Gastrocnemius medialis (tissue), 4 donors: Measurements from ENCODE around the gene SFXN5. TPM values are rescaled to one million over a fixed set of nuclear protein-coding genes. Genes with fewer than 3 reads are reported as not detected.
A peak's percentile ranks its signal among the peaks of the same experiment; 100 is the strongest.

ENCODE experiments used
- ATAC-seq, 2 donors: fragments of 150-250 bp; one replicate each; pipeline ENCODE4 v1.9.1; 2016
- DNase-seq, 2 donors: peaks; one replicate each; pipeline ENCODE4 v3.0.0-alpha.2; 2019
- H3K27ac ChIP-seq, 4 donors: fragments of 200-600 bp; sonication (generic); 1 replicate in 1 of 4; 2 replicates in 3 of 4; pipeline ENCODE4 v1.5.1; 2016 to 2018; ENCODE audit warnings: mild to moderate bottlenecking in 2 of 4, moderate library complexity in 1 of 4
- H3K27me3 ChIP-seq, 3 donors: fragments of 200-600 bp; sonication (generic) in 2 of 3; 1 replicate in 1 of 3; 2 replicates in 2 of 3; pipeline versions ENCODE4 v1.5.1 to v1.6.0; 2016 to 2019; ENCODE audit warnings: mild to moderate bottlenecking in 1 of 3, moderate library complexity in 1 of 3
- H3K36me3 ChIP-seq, 2 donors: fragments of 200-600 bp; sonication (generic) in 1 of 2; one replicate each; pipeline ENCODE4 v1.5.1; 2017 to 2018
- H3K4me1 ChIP-seq, 2 donors: fragments of 200-600 bp; sonication (generic) in 1 of 2; one replicate each; pipeline ENCODE4 v1.5.1; 2016 to 2017; ENCODE audit warnings: mild to moderate bottlenecking in 2 of 2
- H3K4me3 ChIP-seq, 4 donors: fragments of 200-600 bp; sonication (generic) in 3 of 4; 1 replicate in 1 of 4; 2 replicates in 3 of 4; pipeline ENCODE4 v1.5.1; 2016 to 2019; ENCODE audit warnings: mild to moderate bottlenecking in 2 of 4
- H3K9me3 ChIP-seq, 3 donors: fragments of 200-600 bp; sonication (generic) in 2 of 3; 1 replicate in 1 of 3; 2 replicates in 2 of 3; pipeline ENCODE4 v1.5.1; 2016 to 2019
- POLR2A ChIP-seq, 2 donors: fragments of 450-650 bp; IDR thresholded peaks; one replicate each; pipeline ENCODE4 v1.6.1; 2017; ENCODE audit warnings: antibody characterized with exemption in 2 of 2, mild to moderate bottlenecking in 2 of 2, moderate library complexity in 2 of 2
- in situ Hi-C, 4 donors: fragments of 200-750 bp; cut with MboI; loops; one replicate each; pipeline versions ENCODE4 v1.15.0 to v1.8.0; 2017; ENCODE audit warnings: low sequenced_read_pairs in 4 of 4
- intact Hi-C: fragments of 100-400 bp; cut with DNase I; formaldehyde crosslinking; loops from one replicate; pipeline ENCODE4 v1.15.1; 2023; ENCODE audit warnings: low total_unique reads
- total RNA-seq, 4 donors: library from RNA; depleted of rRNA; stranded (reverse); fragments of >200 nt; gene quantifications; one replicate each; pipeline versions ENCODE4 v1.1.0 to v1.2.3, GENCODE V29; 2016
- TF ChIP-seq, protein P1 (sequence below), 5 experiments: fragments of 450-650 bp in 3 of 5; fragments of 200-600 bp in 2 of 5; sonication (generic) in 2 of 5; IDR thresholded peaks in 4 of 5; conservative IDR thresholded peaks in 1 of 5; 1 replicate in 4 of 5; 2 replicates in 1 of 5; pipeline ENCODE4 v1.5.1; 2016 to 2019; ENCODE audit warnings: antibody characterized with exemption in 5 of 5, mild to moderate bottlenecking in 3 of 5, moderate library complexity in 3 of 5

The SFXN5 gene
- total RNA-seq, 4 donors from 2014 or later, result 6.8 to 22.7 (median 9.1) TPM

DNA sequence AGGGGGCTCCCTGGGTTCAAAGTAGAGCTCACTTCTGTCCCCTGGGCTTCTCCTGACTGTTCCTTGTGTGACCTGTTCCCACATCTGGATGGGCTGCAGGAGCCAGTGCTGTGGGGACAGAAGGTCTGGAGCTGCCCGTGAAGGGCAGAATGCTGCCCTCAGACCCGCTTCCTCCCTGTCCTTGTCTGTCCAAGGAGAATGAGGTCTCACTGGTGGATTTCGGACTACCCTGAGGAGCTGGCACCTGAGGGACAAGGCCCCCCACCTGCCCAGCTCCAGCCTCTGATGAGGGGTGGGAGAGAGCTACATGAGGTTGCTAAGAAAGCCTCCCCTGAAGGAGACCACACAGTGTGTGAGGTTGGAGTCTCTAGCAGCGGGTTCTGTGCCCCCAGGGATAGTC, 138.7 kb downstream of the SFXN5 start:
- Histone ChIP-seq H3K27me3 (peaks cover 11 to 19% (median 16%) of the 10 kb centered on the region in 3 donors), H3K36me3 (no peaks in the 10 kb centered on the region), H3K9me3 (no peaks in the 10 kb centered on the region), H3K4me1 (no peaks in the 10 kb centered on the region), H3K27ac (no peak overlapping the region), H3K4me3 (no peak overlapping the region)
- ATAC-seq, result no peak
- DNase-seq, result no peak
- in situ Hi-C loops, result no loop called here
- TF ChIP-seq, protein P1, sequence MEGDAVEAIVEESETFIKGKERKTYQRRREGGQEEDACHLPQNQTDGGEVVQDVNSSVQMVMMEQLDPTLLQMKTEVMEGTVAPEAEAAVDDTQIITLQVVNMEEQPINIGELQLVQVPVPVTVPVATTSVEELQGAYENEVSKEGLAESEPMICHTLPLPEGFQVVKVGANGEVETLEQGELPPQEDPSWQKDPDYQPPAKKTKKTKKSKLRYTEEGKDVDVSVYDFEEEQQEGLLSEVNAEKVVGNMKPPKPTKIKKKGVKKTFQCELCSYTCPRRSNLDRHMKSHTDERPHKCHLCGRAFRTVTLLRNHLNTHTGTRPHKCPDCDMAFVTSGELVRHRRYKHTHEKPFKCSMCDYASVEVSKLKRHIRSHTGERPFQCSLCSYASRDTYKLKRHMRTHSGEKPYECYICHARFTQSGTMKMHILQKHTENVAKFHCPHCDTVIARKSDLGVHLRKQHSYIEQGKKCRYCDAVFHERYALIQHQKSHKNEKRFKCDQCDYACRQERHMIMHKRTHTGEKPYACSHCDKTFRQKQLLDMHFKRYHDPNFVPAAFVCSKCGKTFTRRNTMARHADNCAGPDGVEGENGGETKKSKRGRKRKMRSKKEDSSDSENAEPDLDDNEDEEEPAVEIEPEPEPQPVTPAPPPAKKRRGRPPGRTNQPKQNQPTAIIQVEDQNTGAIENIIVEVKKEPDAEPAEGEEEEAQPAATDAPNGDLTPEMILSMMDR (IDR thresholded peaks at IDR 0.05 in 4 of 5, conservative IDR thresholded peaks at IDR 0.05 in 1 of 5), result no peak
- TF ChIP-seq POLR2A (IDR thresholded peaks at IDR 0.05), result no peak
- intact Hi-C loops, result no loop called here

DNA sequence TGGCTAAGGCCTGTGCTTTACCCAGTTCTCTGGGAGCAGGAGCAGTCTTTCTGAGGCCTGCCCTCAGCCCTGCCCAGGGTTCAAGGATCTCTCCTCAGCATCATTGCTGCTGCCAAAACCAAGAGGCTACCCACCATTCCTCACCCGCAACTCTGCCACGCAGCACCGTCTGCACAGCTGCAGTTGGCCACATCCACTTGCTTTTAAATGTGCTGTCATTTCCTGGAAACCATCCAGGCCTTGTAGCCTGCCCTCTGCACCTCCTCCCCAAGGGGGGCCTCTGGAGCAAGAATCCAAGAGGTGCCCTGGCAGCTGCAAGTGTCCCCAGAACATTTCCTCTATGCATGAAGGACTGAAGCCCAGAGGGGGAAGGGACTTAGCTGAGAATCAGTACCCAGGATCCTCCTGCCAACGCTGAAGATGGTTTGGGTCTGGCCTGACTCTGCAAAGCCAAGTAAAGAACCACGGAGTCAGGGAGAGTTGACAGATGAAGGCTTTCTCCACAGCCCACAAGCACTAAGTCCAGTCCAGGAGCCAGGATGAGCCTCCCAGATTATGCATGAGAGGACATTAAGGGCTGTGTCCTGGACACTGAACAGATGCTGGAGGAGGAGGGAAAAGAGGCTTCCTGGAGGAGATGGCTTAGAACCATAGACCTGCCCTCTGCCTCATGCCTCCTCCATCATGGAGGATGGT, 139.3 kb downstream of the SFXN5 start:
- Histone ChIP-seq H3K27ac (no peak overlapping the region), H3K9me3 (no peaks in the 10 kb centered on the region), H3K4me3 (no peak overlapping the region), H3K4me1 (no peaks in the 10 kb centered on the region), H3K36me3 (no peaks in the 10 kb centered on the region), H3K27me3 (peaks cover 17 to 24% (median 22%) of the 10 kb centered on the region in 3 donors)
- TF ChIP-seq, protein P1 (IDR thresholded peaks at IDR 0.05 in 4 of 5, conservative IDR thresholded peaks at IDR 0.05 in 1 of 5), result no peak
- no peak for TF ChIP-seq POLR2A (IDR thresholded peaks at IDR 0.05)
- intact Hi-C loops (no loop called here), in situ Hi-C loops (no loop called here)
- ATAC-seq (no peak), DNase-seq (no peak)

DNA sequence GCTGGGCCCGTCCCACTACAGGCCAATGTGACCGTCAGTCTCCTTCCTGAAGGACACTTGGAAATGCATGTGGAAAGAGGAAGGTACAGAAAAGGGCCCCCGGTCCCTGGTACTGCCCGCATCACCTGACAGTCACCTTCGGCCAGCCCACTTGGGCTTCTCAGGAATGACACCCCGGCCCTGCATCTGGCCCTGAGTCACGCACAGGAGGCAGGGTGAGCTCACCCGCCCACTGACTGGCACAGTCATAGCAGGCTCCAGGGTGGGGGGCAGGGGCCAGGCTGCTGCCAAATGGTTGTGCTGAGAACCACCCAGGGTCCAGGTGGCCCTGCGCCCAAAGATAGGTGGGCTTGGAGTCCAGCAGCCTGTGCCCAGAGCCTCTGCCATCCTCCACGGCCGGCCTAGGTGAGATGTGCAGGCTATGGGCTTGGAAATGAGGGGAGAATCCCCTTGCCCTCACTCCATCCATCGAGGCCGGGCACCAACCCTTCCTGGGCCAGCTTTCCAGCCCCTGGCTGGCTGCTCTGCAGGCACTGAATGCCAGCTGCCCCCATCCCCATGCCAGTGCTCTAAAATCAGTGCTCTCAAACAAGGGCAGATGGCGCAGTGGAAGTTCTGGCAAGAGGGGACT, 140.1 kb downstream of the SFXN5 start:
- TF ChIP-seq, protein P1 (IDR thresholded peaks at IDR 0.05 in 4 of 5, conservative IDR thresholded peaks at IDR 0.05 in 1 of 5), result no peak
- TF ChIP-seq POLR2A (IDR thresholded peaks at IDR 0.05), result no peak
- no peak for ATAC-seq
- H3K4me1 ChIP-seq, result no peaks in the 10 kb centered on the region
- no peaks in the 10 kb centered on the region for H3K9me3 ChIP-seq
- H3K4me3 ChIP-seq, result no peak overlapping the region
- DNase-seq, result no peak
- no peaks in the 10 kb centered on the region for H3K36me3 ChIP-seq
- intact Hi-C loops, result no loop called here
- in situ Hi-C loops, result no loop called here
- peaks cover 25 to 32% (median 30%) of the 10 kb centered on the region in 3 donors for H3K27me3 ChIP-seq
- H3K27ac ChIP-seq, result no peak overlapping the region

DNA sequence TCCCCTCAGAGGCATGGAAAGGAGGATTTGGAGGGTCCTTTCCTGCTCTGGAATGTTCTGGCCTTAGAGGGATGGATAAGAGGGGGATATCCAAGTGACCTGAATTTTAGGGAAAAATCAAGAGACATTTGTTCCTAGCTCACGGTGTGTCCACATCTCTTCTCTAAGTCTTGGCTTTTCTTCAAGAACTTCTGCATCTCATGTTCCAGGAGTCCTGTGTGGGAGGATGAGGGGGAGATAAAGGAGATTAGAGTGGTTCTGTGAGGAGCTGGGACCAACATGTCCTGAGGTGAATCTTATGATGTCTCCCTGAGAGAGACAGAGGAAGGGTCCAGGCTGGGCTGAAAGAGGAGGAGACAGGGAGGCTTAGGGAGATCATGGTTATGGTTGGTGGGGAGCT, 142.5 kb downstream of the SFXN5 start:
- intact Hi-C loops, result no loop called here
- Histone ChIP-seq H3K4me1 (peaks cover 0 to 10% of the 10 kb centered on the region in 2 donors), H3K9me3 (no peaks in the 10 kb centered on the region), H3K36me3 (no peaks in the 10 kb centered on the region), H3K27me3 (peaks cover 49 to 55% (median 54%) of the 10 kb centered on the region in 3 donors), H3K4me3 (no peak overlapping the region), H3K27ac (no peak overlapping the region)
- ATAC-seq, result no peak
- in situ Hi-C loops, result no loop called here
- no peak for TF ChIP-seq POLR2A (IDR thresholded peaks at IDR 0.05)
- TF ChIP-seq, protein P1 (IDR thresholded peaks at IDR 0.05 in 4 of 5, conservative IDR thresholded peaks at IDR 0.05 in 1 of 5), result no peak
- peak in 1 of 2 donors; percentile 1 for DNase-seq
